ENCODE results near the gene MYH14.
"Not testable (repeated sequence)": the region's sequence is repeated elsewhere in the genome, so short reads cannot be mapped to it uniquely, and the experiment has no call there.

Gene MYH14

DNA sequence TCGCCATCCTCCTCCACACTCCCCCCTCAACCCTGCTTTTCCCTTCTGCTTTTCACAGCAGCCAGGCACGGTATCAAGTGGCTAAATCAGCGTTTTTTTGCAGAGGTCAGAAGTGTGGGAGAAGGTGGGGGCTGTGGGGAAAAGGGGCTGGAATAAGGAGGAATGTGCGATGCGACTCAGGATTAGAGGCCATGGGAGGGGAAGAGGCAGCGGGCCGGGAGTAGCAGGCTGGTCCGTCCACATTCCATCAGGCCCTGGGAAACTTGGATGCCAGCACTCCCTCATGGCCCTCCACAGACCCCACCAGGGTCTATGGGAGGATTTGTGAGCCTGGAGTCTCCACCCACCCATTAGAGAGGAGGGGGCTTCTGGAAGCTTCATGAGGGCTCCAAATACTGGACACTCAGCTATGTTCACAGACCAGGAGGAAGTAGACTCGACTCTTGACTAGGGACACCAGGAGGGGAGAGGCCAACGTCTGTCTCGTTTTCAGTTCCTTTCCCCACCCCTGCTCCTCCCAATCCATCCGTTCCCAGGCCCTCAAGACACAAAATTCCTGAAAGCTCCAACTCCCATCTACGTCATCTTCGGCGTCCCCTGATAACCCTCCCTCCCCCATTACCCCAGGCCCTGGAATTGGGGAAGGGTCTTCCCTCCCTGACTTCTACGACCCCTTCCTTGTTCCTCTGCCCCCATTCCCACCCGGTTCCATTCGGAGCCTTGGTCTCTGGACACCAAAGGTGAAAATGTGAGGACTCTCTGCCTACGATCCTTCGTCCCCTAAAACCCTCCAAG, 129.0 kb downstream of the MYH14 start:
- no peak for DNase-seq (ENCODE audit: low read depth in 3 of 3)

GRCh38 chr19:50333235-50333736, 129.9 kb downstream of the MYH14 start:
- DNase-seq (ENCODE audit: low read depth in 3 of 3): peak; percentile 83 to 95 (median 90)

DNA sequence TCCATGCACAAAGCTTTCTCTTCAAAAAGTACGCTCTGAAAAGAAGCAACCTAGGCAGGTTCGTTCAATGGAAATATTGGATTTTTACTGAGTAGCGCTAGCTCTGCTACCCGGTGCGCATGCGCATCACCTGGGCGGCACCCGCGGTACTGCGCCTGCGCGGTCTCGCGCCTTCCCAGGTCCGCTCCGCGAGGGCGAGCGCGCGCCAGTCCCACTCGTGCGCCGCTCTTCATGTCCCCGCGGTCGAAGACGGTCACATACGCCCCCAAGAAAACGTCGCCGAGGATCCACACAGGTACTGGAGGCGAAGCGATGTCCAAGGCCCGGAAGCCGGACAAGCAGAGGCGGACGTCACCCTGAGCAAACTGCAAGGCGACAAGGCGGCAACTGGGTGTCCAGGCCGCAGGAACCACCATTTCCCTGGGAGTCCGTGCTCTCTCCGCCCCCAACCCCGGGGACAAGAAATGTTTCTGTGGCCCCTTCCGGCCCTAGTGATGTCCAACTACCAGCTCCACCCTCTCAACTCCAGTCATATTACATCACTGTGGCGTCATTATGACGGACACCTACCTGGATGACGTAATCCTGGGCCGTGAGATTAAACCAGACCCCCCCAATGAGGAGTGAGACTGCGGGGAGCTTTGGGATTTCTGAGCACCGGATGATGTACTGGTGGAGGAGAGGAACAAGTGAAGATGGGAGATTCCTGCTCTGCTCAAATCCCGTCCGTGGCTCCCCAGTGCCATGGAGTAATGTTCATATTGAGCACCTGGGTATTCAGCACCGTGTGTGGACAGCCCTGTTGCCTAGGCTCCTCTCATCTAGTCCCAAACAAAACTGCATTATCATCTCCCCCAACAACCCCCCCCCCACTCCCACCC, 130.6 kb downstream of the MYH14 start:
- DNase-seq (ENCODE audit: low read depth in 3 of 3): peak in 2 of 3 experiments; percentile 76 to 79

- DNase-seq (ENCODE audit: low read depth in 3 of 3): no peak
Measured at GRCh38 chr19:50334741-50335421, 131.5 kb downstream of the MYH14 start.

DNA sequence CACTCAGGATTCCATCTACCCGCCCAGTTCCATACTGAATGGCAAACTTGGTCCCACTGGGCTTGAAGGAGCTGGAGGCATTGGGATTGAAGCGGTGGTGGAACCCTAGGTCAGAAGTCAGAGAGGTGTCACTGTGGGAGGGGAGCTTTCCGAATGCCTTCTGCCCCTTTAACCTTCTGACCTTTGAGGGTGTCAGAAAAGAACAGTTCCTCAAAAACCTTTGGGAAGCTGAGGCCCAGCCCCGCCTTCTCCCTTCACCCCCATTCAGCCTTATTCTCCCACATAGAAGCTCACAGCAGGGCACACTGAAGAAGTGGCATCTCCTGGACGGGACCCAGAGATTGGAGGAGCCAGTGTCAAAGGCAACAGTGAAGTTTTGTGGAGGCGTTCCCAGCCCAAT, 133.6 kb downstream of the MYH14 start:
- not testable (repeated sequence) for DNase-seq (ENCODE audit: low read depth in 3 of 3)

DNA sequence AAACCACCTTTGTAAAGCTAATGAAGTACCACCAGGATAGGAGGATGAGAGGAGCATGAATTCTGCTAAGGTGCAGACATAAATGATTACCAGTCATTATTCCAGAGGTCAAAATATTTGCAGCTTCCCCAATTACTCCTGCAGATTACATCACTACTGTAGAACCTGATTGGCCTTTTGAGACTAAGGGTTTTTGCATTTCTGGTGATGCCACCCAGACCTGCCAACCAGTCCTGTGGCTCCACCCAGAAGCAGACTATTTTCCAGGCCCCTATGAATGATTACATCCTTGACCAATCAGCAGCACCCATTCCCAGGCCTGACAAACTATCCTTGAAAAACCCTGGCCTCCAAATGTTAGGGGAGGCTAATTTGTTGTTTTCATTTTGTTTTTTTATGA, 136.9 kb downstream of the MYH14 start:
- DNase-seq (ENCODE audit: low read depth in 3 of 3): no peak

DNA sequence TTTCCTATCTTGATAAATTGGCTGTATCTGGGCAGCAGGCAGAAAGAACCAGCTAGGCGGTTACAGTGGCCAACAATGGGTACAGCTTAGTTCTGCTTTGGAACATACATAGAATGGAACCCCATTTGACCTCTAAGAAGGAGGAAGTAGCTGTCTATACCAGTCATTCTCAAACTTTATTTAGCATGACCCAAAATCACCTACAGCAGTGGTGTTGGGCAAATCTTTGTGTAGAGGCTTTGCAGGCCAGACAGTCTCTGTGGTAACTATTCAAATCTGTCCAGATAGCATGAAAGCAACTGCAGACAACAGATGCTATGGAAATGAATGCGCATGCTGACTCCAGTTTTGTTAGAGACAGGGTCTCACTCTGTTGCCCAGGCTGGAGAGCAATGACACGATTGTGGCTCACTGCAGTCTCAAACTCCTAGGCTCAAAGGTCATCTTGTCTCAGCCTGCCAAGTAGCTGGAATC, 137.7 kb downstream of the MYH14 start:
- no peak for DNase-seq (ENCODE audit: low read depth in 3 of 3)

GRCh38 chr19:50344661-50345318, 141.4 kb downstream of the MYH14 start:
- no peak for DNase-seq (ENCODE audit: low read depth in 3 of 3)

GRCh38 chr19:50347089-50347581, 143.7 kb downstream of the MYH14 start:
- DNase-seq (ENCODE audit: low read depth in 3 of 3): not testable (repeated sequence)

DNA sequence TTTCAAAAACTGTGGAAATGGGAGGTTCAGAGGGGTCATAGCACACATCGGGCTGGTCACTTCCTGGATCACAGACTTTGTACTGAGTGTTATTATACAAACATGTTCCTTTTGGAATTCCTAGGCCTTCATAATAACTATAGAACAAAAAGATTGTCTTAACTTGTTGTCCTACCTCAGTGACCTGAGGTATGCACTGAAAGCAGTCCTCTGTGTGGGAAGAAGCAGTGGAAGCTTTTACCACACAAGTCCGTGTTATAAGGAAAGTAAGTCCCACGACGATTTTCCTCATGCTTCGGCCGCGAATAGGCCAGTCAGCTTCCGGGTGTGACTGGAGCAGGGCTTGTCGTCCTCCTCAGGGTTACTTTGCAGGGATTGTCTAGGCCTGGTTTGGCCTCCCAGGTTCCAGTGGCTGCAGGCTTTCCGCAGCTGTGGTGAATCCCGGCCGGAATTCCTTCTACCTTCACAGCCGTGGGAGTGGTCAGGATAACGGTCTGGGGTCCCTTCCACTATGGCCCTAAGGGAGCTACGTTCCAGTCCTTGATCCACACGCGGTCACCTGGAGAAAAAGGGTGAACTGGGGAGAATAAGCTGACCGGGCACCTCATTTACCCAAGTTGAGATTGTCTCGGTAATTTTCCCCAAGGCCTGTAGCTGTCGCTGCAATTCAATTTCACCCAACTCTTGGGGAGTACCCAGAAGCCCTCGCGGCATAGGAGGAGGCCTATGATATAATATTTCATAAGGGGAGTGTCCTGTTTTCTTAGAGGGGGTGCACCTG, 146.0 kb downstream of the MYH14 start:
- no peak for DNase-seq (ENCODE audit: low read depth in 3 of 3)

- no peak for DNase-seq (ENCODE audit: low read depth in 3 of 3)
Measured at GRCh38 chr19:50352242-50352641, 148.8 kb downstream of the MYH14 start.

DNA sequence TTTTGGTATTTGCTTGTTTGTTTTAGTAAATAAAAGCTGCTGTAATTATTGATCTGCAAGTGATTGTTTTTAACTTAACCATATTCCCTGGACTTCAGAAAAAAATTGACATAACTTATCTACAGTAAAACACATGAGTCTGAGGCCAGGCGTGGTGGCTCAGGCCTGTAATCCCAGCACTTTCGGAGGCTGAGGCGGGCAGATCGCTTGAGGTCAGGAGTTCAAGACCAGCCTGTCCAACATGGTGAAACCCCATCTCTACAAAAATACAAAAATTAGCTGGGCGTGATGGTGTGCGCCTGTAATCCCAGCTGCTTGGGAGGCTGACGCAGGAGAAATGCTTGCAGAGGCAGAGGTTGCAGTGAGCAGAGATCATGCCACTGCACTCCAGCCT, 150.1 kb downstream of the MYH14 start:
- not testable (repeated sequence) for DNase-seq (ENCODE audit: low read depth in 3 of 3)

DNA sequence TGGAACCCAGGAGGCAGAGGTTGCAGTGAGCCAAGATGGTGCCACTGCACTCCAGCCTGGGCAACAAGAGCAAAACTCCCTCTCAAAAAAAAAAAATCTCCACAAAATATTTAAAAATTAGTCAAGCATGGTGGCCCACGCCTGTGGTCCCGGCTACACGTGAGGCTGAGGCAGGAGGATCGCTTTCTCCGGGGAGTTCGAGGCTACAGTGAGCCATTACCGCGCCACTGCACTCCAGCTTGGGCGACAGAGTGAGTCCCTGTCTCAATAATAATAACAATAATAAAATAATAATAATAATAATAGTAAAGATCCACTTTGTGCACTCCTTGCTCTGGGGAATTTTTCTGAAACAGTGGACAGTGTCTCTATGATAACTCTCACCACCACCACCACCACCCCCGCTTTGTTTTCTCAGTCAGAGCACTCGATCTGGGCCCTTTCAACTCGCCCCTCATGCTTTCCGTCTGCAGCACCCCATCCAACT, 153.3 kb downstream of the MYH14 start:
- DNase-seq (ENCODE audit: low read depth in 3 of 3): no peak

DNA sequence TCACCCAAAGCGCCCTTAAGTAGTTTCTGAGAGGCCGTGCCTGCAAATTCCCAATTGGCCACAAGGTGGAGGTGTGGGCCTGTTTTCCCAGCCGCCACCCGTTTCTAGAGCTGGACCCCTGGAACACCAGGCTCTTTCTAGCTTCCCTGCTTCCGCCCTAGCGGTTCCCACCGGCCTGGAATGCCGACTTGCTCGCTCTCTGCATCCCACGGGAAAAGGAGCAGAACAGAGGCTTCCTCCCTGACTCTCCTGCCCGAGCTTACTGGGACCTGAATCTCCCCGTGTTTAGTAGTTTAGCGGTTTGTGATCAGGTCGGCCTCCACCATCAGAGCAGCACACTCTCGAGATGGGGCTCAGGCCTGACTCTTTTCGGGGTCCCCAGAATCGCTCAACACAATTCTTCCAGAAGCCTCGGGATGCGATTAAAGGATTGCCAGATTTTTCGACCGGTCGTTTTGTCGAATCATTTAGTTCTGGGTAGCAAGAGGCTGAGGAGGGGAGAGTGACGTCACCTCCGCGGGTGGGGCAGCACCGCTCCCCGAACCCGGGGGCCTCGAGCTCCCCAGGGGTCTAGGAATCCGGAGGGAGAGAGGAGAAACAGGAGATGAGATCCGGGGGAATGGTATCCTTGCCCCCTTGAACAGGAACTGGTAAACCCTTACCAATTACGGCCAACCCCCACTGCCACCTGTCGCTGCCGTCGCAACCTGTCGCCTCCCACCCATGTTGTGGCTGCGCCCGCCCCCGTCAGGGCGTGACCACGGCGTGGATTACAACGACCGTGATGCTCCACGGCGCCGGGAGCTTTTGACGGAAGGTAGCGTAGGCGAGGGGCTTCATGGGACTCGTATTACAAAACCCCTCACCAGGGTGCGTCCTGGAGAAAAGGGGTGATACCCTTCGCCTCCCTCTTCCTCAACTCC, 154.0 kb downstream of the MYH14 start:
- DNase-seq (ENCODE audit: low read depth in 3 of 3): peak; percentile 62 to 88 (median 78)

DNA sequence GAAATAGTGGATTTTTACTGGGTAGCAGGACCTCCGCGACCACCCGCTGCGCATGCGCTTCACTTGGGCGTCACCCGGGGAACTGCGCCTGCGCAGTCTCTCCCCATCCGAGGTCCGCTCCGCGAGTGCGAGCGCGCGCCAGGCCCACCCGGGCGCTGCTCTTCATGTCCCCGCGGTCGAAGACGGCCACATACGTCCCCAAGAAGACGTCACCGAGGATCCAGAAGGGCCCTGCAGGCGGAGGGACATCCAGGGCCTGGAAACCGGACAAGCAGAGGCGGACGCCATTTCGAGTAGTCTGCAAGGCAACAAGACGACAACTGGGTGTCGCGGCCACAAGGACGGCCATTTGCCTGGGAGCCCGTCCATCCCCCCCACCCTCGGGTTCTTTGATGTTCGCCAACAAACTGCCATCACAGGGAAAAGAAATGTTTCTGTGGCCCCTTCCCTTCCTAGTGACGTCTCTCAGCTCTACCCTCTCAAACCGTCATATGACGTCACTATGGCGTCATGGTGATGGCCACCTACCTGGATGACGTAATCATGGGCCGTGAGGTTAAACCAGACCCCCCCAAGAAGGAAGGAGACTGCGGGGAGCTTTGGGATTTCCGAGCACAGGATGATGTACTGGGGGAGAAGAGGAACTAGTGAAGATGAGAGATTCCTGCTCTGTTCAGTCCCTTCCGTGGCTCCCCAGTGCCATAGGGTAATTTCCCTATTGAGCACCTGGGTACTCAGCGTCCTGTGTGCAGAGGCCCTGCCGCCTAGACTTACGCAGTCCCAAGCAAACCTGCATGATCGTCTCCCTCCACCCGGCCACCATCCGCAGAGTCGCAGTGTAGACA, 155.3 kb downstream of the MYH14 start:
- DNase-seq (ENCODE audit: low read depth in 3 of 3): peak; percentile 54 to 73 (median 64)

GRCh38 chr19:50359328-50359818, 156.0 kb downstream of the MYH14 start:
- no peak for DNase-seq (ENCODE audit: low read depth in 3 of 3)
